ENCODE results near the gene ADAM30. TPM values are rescaled to one million over a fixed set of nuclear protein-coding genes. Genes with fewer than 3 reads are reported as not detected.

Gene ADAM30
- total and polyA plus RNA-seq, 8 donors = not detected

Other genes starting within 250 kb of the ADAM30 start
- 1 to 10 TPM; 8.0 to 8.1 TPM for gene ZNF697, start 248.2 kb downstream of the ADAM30 start, total RNA-seq
- 10 to 100 TPM; 25.4 to 27.2 (median 25.9) TPM for gene ZNF697, start 248.2 kb downstream of the ADAM30 start, polyA plus RNA-seq (ENCODE audit: insufficient read length in 6 of 6)
- gene PHGDH, start 184.6 kb downstream of the ADAM30 start, total RNA-seq = 10 to 100 TPM; 31.9 to 98.3 TPM
- gene PHGDH, start 184.6 kb downstream of the ADAM30 start, polyA plus RNA-seq (ENCODE audit: insufficient read length in 6 of 6) = 100 to 1,000 TPM in 5 of 6 donors, 10 to 100 TPM in 1; 92.9 to 132 (median 112) TPM
- gene HMGCS2, start 127.6 kb downstream of the ADAM30 start, total RNA-seq = under 1 TPM in 1 of 2 donors, not detected in 1; 0.26 TPM
- gene HMGCS2, start 127.6 kb downstream of the ADAM30 start, polyA plus RNA-seq (ENCODE audit: insufficient read length in 6 of 6) = 1 to 10 TPM in 3 of 6 donors, under 1 TPM in 3; 0.38 to 1.2 (median 0.80) TPM
- gene REG4, start 85.1 kb downstream of the ADAM30 start, total RNA-seq = not detected
- not detected for gene REG4, start 85.1 kb downstream of the ADAM30 start, polyA plus RNA-seq (ENCODE audit: insufficient read length in 6 of 6)
- gene NOTCH2, start 173.1 kb upstream of the ADAM30 start, total RNA-seq = 100 to 1,000 TPM in 1 of 2 donors, 10 to 100 TPM in 1; 93.5 to 129 TPM
- 10 to 100 TPM; 69.1 to 87.7 (median 77.5) TPM for gene NOTCH2, start 173.1 kb upstream of the ADAM30 start, polyA plus RNA-seq (ENCODE audit: insufficient read length in 6 of 6)